Fibroblast of lung (primary cell): ENCODE measurements around the gene GGT6.

Experiments
- CTCF ChIP-seq, 2 donors: IDR thresholded peaks in 1 of 2; conservative IDR thresholded peaks in 1 of 2; 1 replicate in 1 of 2; 2 replicates in 1 of 2; pipeline ENCODE4 v1.5.1; 2011 to 2012; ENCODE audit warnings: low read length in 2 of 2, control low read depth in 1 of 2, inconsistent platforms in 1 of 2, low read depth in 1 of 2, mild to moderate bottlenecking in 1 of 2
- EZH2 ChIP-seq: IDR thresholded peaks from 2 replicates; pipeline ENCODE4 v1.5.1; 2012; ENCODE audit warnings: low read length, control low read depth, mild to moderate bottlenecking; ENCODE audit errors: missing control alignments

DNA sequence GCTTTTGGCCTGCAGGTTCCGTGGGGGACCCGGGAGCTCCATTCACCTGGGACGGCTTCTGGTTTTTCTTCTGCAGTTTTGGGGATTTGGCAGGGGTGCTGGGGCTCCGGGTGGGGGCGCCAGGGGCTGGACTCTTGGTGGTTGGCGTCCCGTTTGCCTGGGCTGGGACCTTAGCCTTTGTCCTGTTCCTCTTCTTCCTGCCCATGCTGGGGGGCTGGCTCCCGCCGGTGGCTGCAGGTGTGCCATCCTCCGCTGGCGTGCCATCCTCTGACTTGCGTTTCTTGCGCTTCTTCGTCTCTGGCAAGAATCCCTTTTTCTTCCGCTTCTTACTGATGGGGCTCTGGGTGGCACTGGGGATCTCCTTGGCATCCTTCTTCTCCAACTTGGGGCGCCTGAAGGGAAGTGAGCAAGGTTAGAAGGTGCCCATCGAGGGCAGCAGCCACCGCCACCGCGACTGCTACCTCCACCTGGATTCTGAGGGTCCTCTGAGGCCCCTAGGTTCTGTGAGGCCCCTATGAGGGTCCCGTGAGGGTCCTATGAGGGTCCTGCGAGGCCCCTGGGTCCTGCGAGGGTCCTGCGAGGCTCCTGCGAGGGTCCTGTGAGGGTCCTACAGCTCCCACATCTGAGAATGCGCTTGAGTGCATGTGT, 20.7 kb downstream of the GGT6 start:
- TF ChIP-seq CTCF (conservative IDR thresholded peaks at IDR 0.05 in 1 of 2, IDR thresholded peaks at IDR 0.05 in 1 of 2; ENCODE audit: low read depth in 1 of 2, low read length in 2 of 2) (no peak), EZH2 (no peak)
